ENCODE results near the gene CD44.

DNA sequence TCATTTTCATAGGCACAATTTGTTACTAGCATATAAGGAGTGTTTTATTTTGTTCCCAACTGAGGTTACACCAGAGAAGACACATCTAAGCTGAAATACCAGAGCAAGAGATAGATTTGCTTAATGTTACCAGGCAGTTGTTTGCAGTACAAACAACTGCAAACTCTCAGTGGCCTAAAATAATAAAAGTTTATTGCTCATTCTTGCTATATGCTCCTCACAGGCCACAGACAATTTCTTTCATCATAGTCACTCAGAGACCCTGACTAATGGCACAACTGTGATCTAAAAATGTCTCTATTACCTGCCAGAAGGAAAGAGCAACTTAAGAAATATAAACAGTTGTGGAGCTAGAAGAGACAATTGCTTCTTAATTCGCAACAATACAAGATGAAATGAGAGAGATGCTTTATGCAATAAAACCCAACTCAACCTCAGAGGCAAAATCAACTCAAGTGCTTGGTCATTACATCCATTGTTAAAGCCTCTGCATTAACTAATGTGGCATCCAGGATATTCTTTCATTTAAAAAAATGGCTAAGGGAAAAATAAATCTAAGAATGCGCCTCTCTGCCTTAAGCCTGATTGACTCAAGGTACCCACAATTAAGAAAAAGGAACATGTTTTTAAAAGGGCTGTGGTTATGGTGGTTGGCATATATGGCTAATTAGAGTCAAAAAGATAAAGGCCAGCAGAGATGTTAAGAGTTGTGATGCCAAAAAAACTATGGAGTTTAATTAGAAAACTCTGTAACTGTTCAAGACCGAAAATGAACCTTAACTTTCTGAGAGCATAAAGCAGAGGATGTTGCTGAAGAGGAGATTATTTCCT, 103.7 kb downstream of the CD44 start:
- TF ChIP-seq, protein P1, sequence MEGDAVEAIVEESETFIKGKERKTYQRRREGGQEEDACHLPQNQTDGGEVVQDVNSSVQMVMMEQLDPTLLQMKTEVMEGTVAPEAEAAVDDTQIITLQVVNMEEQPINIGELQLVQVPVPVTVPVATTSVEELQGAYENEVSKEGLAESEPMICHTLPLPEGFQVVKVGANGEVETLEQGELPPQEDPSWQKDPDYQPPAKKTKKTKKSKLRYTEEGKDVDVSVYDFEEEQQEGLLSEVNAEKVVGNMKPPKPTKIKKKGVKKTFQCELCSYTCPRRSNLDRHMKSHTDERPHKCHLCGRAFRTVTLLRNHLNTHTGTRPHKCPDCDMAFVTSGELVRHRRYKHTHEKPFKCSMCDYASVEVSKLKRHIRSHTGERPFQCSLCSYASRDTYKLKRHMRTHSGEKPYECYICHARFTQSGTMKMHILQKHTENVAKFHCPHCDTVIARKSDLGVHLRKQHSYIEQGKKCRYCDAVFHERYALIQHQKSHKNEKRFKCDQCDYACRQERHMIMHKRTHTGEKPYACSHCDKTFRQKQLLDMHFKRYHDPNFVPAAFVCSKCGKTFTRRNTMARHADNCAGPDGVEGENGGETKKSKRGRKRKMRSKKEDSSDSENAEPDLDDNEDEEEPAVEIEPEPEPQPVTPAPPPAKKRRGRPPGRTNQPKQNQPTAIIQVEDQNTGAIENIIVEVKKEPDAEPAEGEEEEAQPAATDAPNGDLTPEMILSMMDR (IDR thresholded peaks at IDR 0.05) = no peak
- TF ChIP-seq EP300 (IDR thresholded peaks at IDR 0.05; ENCODE audit: borderline replicate concordance in 1 of 2, low read depth in 1 of 2, low read length in 1 of 2) (no peak), TEAD4 (IDR thresholded peaks at IDR 0.05; ENCODE audit: borderline replicate concordance, insufficient read depth) (no peak), FOXM1 (IDR thresholded peaks at IDR 0.05; ENCODE audit: low read depth) (no peak)
- TF ChIP-seq, protein P2, sequence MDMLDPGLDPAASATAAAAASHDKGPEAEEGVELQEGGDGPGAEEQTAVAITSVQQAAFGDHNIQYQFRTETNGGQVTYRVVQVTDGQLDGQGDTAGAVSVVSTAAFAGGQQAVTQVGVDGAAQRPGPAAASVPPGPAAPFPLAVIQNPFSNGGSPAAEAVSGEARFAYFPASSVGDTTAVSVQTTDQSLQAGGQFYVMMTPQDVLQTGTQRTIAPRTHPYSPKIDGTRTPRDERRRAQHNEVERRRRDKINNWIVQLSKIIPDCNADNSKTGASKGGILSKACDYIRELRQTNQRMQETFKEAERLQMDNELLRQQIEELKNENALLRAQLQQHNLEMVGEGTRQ (IDR thresholded peaks at IDR 0.05; ENCODE audit: borderline replicate concordance, low read depth, low read length) = no peak
